GM18517 (cell line): Measurements from ENCODE around the gene ZFHX2.

Experiments used
- ATAC-seq: cut with Tn5 transposase; IDR thresholded peaks from one replicate; pipeline ENCODE4 v1.9.1; 2021; ENCODE audit warnings: mild to moderate bottlenecking, moderate library complexity; ENCODE audit not compliant: unreplicated experiment

ZFHX2 gene

GRCh38 chr14:23523229-23524016 lies 28.1 kb downstream of the ZFHX2 start:
- no peak for ATAC-seq

GRCh38 chr14:23522643-23523198 lies 28.8 kb downstream of the ZFHX2 start:
- no peak for ATAC-seq

GRCh38 chr14:23521785-23522640 lies 29.6 kb downstream of the ZFHX2 start:
- ATAC-seq: no peak

- ATAC-seq: no peak
These were observed 30.5 kb downstream of the ZFHX2 start for GRCh38 chr14:23520899-23521533.

- no peak for ATAC-seq
These were observed 32.9 kb downstream of the ZFHX2 start for GRCh38 chr14:23518709-23519108.

GRCh38 chr14:23517650-23518326 lies 33.8 kb downstream of the ZFHX2 start:
- no peak for ATAC-seq

GRCh38 chr14:23514644-23514957 lies 37.0 kb downstream of the ZFHX2 start:
- no peak for ATAC-seq

- ATAC-seq: no peak
These were observed 37.5 kb downstream of the ZFHX2 start for GRCh38 chr14:23513818-23514643.

GRCh38 chr14:23513005-23513817 lies 38.4 kb downstream of the ZFHX2 start:
- no peak for ATAC-seq

GRCh38 chr14:23512156-23512555 lies 39.4 kb downstream of the ZFHX2 start:
- ATAC-seq: no peak

GRCh38 chr14:23494223-23494622 lies 57.3 kb downstream of the ZFHX2 start:
- ATAC-seq: no peak

GRCh38 chr14:23492618-23493272 lies 58.8 kb downstream of the ZFHX2 start:
- ATAC-seq: no peak

- ATAC-seq: no peak
These were observed 64.3 kb downstream of the ZFHX2 start for GRCh38 chr14:23487216-23487615.

GRCh38 chr14:23486036-23486435 lies 65.5 kb downstream of the ZFHX2 start:
- no peak for ATAC-seq

GRCh38 chr14:23485326-23485725 lies 66.2 kb downstream of the ZFHX2 start:
- ATAC-seq: no peak

- ATAC-seq: no peak
These were observed 68.2 kb downstream of the ZFHX2 start for GRCh38 chr14:23483236-23483854.

- no peak for ATAC-seq
These were observed 68.8 kb downstream of the ZFHX2 start for GRCh38 chr14:23482823-23483148.
